Central memory CD8-positive, alpha-beta T cell (primary cell): ENCODE measurements around the gene C17orf107.
A peak's percentile ranks its signal among the peaks of the same experiment; 100 is the strongest.

ENCODE experiments used
- ATAC-seq: fragments of 150-1000 bp; cut with Tn5 transposase; replicated peaks from 2 replicates; pipeline ENCODE4 v1.10.0; 2022; ENCODE audit warnings: mild to moderate bottlenecking, moderate FRiP score, moderate number of reproducible peaks; ENCODE audit not compliant: poor library complexity, severe bottlenecking; ENCODE audit errors: extremely low read depth
- DNase-seq, 2 donors: peaks; one replicate each; pipeline ENCODE4 v3.0.0; 2021; ENCODE audit warnings: low spot score in 2 of 2
- H3K27ac Mint-ChIP-seq: one replicate; pipeline ENCODE4 v1.8.0; 2022; ENCODE audit warnings: low read depth, mild to moderate bottlenecking, moderate library complexity, mixed read lengths
- H3K27me3 Mint-ChIP-seq: one replicate; pipeline ENCODE4 v1.8.0; 2022; ENCODE audit warnings: mixed read lengths
- H3K36me3 Mint-ChIP-seq: one replicate; pipeline ENCODE4 v1.8.0; 2022; ENCODE audit warnings: mild to moderate bottlenecking, moderate library complexity, mixed read lengths; ENCODE audit not compliant: insufficient read depth
- H3K4me1 Mint-ChIP-seq: one replicate; pipeline ENCODE4 v1.8.0; 2022; ENCODE audit warnings: mixed read lengths
- H3K4me3 Mint-ChIP-seq: one replicate; pipeline ENCODE4 v1.8.0; 2022; ENCODE audit warnings: mild to moderate bottlenecking, moderate library complexity, mixed read lengths
- H3K9me3 Mint-ChIP-seq: one replicate; pipeline ENCODE4 v1.8.0; 2022; ENCODE audit warnings: mixed read lengths

C17orf107 gene

DNA sequence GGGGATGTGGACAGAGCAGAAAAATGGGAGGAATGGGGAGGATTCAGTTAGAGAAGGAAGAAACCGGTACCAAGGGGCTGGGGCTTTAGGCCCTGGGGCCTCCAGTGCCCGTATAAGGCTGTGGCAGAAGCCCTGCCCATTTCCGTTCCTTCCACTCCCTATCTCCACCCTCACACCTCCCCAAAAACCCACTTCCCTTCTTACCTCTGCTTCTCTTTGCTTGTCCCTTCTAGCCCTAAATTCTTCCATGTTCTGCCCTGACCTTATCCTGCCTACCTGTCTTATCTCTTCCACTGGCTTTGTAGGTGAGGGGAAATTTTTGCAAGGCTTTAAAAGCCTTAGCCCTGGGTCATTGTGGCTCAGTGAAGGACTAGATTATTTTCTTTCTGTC is 44.8 kb downstream of the C17orf107 start:
- H3K36me3 Mint-ChIP-seq: peaks cover 70% of the 10 kb centered on the region
- H3K27me3 Mint-ChIP-seq: no peaks in the 10 kb centered on the region
- peak overlapping the region; percentile 94 for H3K4me3 Mint-ChIP-seq
- DNase-seq (peak in 1 of 2 donors; percentile 32), ATAC-seq (no peak)
- no peaks in the 10 kb centered on the region for H3K9me3 Mint-ChIP-seq
- peak overlapping the region; percentile 77 for H3K27ac Mint-ChIP-seq
- peaks cover 72% of the 10 kb centered on the region for H3K4me1 Mint-ChIP-seq

DNA sequence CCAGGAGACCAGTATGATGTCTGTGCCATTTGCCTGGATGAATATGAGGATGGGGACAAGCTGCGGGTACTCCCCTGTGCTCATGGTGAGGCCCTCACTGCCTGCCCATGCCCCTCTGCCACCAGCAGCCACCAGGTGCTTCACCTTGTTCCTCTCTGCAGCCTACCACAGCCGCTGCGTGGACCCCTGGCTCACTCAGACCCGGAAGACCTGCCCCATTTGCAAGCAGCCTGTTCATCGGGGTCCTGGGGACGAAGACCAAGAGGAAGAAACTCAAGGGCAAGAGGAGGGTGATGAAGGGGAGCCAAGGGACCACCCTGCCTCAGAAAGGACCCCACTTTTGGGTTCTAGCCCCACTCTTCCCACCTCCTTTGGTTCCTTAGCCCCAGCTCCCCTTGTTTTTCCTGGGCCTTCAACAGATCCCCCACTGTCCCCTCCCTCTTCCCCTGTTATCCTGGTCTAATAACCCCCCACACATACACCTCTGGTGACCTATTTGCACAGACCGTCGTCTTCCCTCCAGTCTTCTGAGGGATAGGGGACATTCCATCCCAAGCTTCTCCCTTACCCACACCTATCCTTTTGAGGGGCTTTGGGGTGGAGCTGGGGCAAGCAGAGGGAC is 45.3 kb downstream of the C17orf107 start:
- Mint-ChIP-seq H3K9me3 (no peaks in the 10 kb centered on the region), H3K4me1 (peaks cover 68% of the 10 kb centered on the region), H3K27me3 (no peaks in the 10 kb centered on the region), H3K27ac (peak overlapping the region; percentile 77), H3K36me3 (peaks cover 69% of the 10 kb centered on the region), H3K4me3 (peak overlapping the region; percentile 94)
- no peak for DNase-seq
- no peak for ATAC-seq

GRCh38 chr17:4945176-4945943 is 46.0 kb downstream of the C17orf107 start:
- Mint-ChIP-seq H3K9me3 (no peaks in the 10 kb centered on the region), H3K36me3 (peaks cover 66% of the 10 kb centered on the region), H3K4me1 (peaks cover 71% of the 10 kb centered on the region), H3K27me3 (no peaks in the 10 kb centered on the region), H3K4me3 (peak overlapping the region; percentile 94), H3K27ac (peak overlapping the region; percentile 77)
- DNase-seq: peak in 1 of 2 donors; percentile 58
- ATAC-seq: peak; percentile 10

- no peaks in the 10 kb centered on the region for H3K27me3 Mint-ChIP-seq
- H3K4me3 Mint-ChIP-seq: peak overlapping the region; percentile 94
- peaks cover 74% of the 10 kb centered on the region for H3K4me1 Mint-ChIP-seq
- DNase-seq (no peak), ATAC-seq (no peak)
- H3K36me3 Mint-ChIP-seq: peaks cover 62% of the 10 kb centered on the region
- H3K27ac Mint-ChIP-seq: peak overlapping the region; percentile 77
- H3K9me3 Mint-ChIP-seq: no peaks in the 10 kb centered on the region
These were observed 46.6 kb downstream of the C17orf107 start for GRCh38 chr17:4945944-4946280.

DNA sequence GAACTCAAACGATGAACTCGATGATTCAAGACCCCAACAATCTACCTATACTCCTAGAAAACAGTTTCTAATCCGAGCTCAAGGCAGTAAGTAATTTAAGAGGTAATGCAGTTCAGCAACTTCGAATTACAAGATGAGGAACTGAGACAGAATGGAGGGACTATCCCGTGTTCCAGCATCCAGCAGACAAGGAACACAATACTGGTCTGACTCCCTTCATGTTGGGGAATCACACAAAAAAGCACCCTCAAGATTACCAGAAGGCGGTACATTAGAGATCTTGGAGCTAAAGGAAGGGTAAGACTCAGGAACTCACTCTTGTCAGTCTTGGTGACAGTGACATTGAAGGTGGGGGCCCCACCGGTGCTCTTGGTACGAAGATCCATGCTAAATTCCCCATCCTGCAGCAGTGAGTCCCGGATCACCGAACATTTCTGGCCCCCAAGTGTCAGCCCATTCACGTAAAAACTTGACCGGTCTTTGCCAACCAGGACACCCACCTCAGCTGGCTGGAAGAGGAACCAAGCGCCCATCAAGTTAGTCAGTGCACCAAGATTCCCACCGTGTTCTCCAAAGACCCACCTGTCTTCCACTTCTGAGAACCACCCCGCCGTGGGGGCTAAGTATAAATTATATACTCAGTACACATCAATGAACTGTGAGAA is 47.1 kb downstream of the C17orf107 start:
- H3K9me3 Mint-ChIP-seq: no peaks in the 10 kb centered on the region
- ATAC-seq (no peak), DNase-seq (no peak)
- peaks cover 71% of the 10 kb centered on the region for H3K4me1 Mint-ChIP-seq
- no peaks in the 10 kb centered on the region for H3K27me3 Mint-ChIP-seq
- peaks cover 58% of the 10 kb centered on the region for H3K36me3 Mint-ChIP-seq
- peak overlapping the region; percentile 94 for H3K4me3 Mint-ChIP-seq
- peak overlapping the region; percentile 77 for H3K27ac Mint-ChIP-seq

DNA sequence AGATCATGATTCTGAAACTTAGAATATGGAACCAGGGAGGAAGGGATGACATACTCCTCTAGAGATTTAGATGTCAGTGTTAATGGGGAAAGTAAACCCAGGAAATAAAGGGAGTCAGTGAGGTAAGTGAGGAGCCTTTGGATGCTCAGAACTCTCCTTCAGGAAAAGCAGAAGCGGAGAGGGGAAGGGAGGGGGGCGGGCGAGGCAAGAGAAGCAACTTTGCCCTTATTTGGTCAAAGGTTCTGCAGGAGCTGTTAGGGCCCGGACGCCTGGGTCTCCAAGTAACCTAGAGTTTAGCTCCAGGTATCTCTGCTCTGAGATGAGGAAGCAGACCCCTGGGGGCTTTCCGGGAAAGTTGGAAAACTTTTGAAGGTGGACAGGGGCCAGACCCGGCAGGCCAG is 47.7 kb downstream of the C17orf107 start:
- Mint-ChIP-seq H3K4me3 (peak overlapping the region; percentile 94), H3K27ac (peak overlapping the region; percentile 77), H3K4me1 (peaks cover 66% of the 10 kb centered on the region)

DNA sequence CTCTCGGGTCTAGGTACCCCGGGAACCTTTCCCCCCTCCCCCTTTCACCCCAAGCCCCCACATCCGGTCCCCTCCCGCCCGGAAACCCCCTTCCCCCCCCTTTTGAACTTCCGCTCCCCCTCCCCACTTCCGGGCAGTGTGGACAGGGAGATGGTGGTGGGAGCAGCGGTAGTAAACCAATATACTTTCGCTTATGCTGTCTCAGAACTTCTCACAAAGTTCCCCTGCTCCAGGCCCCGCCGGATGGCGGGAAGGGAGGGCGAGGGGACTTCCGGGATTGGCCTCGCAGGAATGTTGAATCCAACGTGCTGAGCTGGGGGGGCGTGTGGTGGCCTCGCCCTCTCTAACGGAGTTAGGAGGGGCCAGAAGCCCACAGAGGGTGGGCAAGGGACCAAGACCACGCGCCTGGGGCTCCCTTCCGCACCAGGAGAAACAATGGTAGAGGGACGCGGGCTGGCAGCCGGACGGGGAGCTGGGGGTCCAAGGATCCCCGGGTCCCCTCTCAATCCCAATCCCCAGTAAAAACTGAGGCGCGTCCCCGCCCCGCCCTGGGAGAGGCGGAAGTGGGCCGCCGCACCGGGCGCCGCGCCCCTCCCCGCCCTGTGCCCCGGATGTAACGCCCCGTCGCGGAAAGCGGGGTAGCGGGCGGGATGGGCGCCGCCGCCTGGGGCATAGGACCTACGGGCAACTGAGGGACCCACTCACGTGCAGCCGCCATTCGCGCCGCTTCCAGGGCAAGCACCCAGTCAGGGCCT is 48.3 kb downstream of the C17orf107 start:
- H3K36me3 Mint-ChIP-seq: peaks cover 57% of the 10 kb centered on the region
- no peaks in the 10 kb centered on the region for H3K9me3 Mint-ChIP-seq
- H3K4me1 Mint-ChIP-seq: peaks cover 60% of the 10 kb centered on the region
- H3K27me3 Mint-ChIP-seq: no peaks in the 10 kb centered on the region
- H3K4me3 Mint-ChIP-seq: peak overlapping the region; percentile 94
- peak; percentile 11 for ATAC-seq
- DNase-seq: peak in 1 of 2 donors; percentile 43
- peak overlapping the region; percentile 77 for H3K27ac Mint-ChIP-seq

More for the DNA sequence above, 47.7 kb downstream of the C17orf107 start:
- H3K27me3 Mint-ChIP-seq: no peaks in the 10 kb centered on the region
- peaks cover 57% of the 10 kb centered on the region for H3K36me3 Mint-ChIP-seq
- ATAC-seq: no peak
- DNase-seq: no peak
- no peaks in the 10 kb centered on the region for H3K9me3 Mint-ChIP-seq

- Mint-ChIP-seq H3K9me3 (no peaks in the 10 kb centered on the region), H3K36me3 (peaks cover 53% of the 10 kb centered on the region), H3K27me3 (no peaks in the 10 kb centered on the region), H3K4me3 (peak within 1 kb of the TSS; percentile 94), H3K27ac (peak within 1 kb of the TSS; percentile 94), H3K4me1 (peaks cover 52% of the 10 kb centered on the region)
- ATAC-seq (peak; percentile 52), DNase-seq (peak; percentile 61 to 83)
These were observed 49.0 kb downstream of the C17orf107 start, which contains the start of gene PFN1 for GRCh38 chr17:4948166-4948930. Gene PFN1, minus strand, starts transcription at chr17:4948530. Its CDS starts 136 bp downstream, at chr17:4948394.

DNA sequence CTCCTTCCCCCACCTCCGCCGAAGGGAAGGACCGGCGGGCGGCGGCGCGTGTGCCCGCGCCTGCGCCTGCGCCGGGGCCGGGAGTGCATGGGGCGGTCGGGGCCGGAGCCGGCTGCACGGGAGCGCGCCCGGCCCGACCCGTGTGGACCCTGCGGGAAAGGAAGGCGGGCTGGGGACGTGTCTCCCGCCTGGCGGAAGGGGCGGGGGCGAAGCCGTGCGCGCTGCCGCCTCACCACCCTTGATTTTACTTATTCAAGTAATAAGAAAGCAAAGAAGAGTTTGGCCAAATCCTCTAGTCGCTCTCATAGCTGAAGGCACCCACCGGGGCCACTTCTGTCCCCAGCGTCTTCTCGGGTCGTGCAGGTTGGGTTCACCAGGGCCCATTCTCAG is 49.6 kb downstream of the C17orf107 start:
- DNase-seq (peak; percentile 55 to 74), ATAC-seq (peak; percentile 41)
- no peaks in the 10 kb centered on the region for H3K9me3 Mint-ChIP-seq
- H3K36me3 Mint-ChIP-seq: peaks cover 51% of the 10 kb centered on the region
- no peaks in the 10 kb centered on the region for H3K27me3 Mint-ChIP-seq
- peak overlapping the region; percentile 94 for H3K4me3 Mint-ChIP-seq
- H3K4me1 Mint-ChIP-seq: peaks cover 47% of the 10 kb centered on the region
- H3K27ac Mint-ChIP-seq: peak overlapping the region; percentile 94

- Mint-ChIP-seq H3K4me3 (peak overlapping the region; percentile 94), H3K9me3 (no peaks in the 10 kb centered on the region), H3K4me1 (peaks cover 41% of the 10 kb centered on the region), H3K27ac (peak overlapping the region; percentile 94), H3K36me3 (peaks cover 46% of the 10 kb centered on the region), H3K27me3 (no peaks in the 10 kb centered on the region)
- DNase-seq (peak; percentile 62 to 74), ATAC-seq (peak; percentile 55)
These were observed 50.2 kb downstream of the C17orf107 start for GRCh38 chr17:4949321-4950074.

GRCh38 chr17:4950075-4950745 is 50.9 kb downstream of the C17orf107 start:
- H3K4me3 Mint-ChIP-seq: peak overlapping the region; percentile 94
- DNase-seq: no peak
- no peaks in the 10 kb centered on the region for H3K9me3 Mint-ChIP-seq
- peak; percentile 3 for ATAC-seq
- H3K4me1 Mint-ChIP-seq: peaks cover 34% of the 10 kb centered on the region
- no peaks in the 10 kb centered on the region for H3K27me3 Mint-ChIP-seq
- peaks cover 42% of the 10 kb centered on the region for H3K36me3 Mint-ChIP-seq
- H3K27ac Mint-ChIP-seq: peak overlapping the region; percentile 94
